Smooth muscle cell of the brain vasculature (primary cell): ENCODE results near the gene OVCA2.

Experiments used
- DNase-seq: peaks from one replicate; pipeline ENCODE4 v3.0.0-alpha.2; 2012; ENCODE audit warnings: low read depth, low spot score

The OVCA2 gene

DNA sequence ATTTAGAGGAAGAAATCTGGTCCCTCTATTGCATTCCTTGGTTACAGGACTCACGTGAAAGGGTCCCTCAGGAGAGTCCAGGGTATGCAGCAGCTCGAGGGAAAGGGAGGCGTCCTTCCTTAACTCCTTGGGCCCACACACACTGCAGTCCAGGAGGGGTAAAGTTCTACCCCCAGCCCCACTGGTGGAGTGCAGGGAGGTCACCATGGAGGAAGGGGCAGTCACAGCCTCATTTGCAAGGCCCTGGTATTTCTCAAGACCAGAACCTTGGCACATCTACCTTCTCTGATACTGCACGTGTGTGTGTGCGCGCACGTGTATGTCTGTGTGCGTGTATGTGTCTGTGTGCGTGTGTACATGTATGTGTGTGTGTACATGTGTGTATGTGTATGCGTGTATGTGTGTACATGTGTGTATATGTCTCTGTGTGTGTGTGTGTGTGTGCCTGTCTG is 24.2 kb downstream of the OVCA2 start:
- no peak for DNase-seq

DNA sequence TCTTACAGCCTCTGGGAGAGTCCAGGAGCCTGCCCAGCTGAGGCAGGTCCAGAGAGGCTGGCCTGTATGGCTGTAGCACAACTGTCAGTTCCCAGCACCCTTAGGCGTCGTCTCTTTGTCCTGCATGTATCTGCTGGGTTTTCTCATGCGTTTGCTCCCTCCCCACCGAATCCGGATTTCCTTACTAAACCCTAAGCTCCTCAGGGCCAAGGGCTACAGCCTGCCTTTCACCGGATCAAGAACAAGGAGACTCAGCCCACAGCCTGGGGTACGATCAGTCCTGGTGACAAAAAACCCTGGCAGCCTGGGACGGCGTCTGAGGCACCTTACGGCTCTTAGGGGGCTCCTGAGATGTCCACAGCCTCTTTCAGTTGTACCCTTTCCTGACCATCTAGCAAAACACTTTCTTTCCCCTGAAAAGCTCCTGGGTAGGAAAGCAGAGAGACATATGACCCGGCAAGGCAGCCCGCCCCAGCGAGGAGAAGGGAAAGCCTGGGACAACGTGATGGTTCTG is 25.3 kb downstream of the OVCA2 start:
- DNase-seq = no peak

DNA sequence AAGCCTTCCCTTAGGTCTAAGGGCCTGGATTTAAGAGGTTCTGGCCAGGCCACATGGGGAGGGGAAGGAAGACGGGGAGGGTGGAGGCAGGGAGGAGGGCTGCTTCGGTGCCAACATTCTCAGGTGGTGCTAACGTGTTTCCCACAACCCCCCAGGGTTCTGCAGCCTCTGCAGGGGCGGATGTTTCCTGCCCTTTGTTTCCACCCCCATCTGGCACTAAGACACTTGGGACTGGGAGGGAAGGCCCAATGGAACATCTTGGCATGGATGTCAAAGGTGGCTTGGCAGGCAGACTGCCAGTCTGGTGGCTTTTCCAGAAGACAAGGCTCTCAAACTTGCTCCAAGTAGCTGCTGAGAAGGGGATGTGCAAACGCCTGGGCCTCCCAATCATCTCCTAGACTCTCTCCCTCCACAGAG is 25.8 kb downstream of the OVCA2 start:
- no peak for DNase-seq

DNA sequence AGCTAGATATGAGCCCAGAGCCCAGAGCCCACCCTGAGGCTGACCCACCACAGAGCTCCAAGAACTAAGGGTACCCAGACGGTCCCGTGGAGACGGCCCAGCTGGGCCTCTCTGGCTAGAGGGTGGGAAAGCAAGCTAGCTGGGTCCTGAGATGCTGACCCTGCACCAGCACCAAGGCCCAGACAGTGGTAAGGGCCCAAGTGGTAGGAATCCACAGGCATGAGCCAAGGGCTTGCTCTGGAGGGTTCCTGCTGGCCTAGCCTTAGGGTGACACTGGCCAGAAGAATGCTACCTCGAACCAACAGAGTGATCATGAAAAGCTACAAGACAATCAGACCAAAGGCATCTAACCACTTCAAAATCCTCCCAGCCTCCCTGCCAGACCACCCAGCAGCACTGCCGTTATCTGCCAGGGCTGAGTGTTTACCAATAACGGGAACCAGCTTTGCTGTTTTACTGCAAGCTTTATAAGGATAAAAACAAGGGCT is 26.3 kb downstream of the OVCA2 start:
- no peak for DNase-seq

DNA sequence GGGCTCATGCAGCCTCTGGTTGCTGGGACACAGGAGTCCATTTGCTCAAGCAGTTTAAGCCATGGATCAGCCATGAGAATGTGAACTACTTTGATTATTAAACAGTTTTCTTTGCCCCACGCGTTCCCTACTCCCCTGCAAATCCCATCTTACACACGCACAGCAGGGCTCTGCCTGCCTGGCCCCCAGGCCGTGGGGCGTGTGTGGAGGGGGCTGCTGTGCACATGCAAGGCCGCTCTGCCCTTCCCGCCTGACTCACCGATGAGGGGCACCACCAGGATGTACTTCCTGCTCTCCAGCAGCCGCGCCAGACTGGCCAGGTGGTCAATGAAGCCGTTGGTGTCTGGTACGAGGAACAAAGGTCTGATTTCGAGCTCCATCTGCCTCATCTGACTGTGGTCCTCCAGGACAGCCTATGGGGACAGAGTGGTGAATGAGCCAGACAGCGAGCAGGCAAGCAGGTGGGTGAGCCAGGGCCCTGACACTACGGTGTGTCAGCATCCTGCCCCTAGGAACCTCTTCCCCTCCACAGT is 26.8 kb downstream of the OVCA2 start:
- DNase-seq = no peak

DNA sequence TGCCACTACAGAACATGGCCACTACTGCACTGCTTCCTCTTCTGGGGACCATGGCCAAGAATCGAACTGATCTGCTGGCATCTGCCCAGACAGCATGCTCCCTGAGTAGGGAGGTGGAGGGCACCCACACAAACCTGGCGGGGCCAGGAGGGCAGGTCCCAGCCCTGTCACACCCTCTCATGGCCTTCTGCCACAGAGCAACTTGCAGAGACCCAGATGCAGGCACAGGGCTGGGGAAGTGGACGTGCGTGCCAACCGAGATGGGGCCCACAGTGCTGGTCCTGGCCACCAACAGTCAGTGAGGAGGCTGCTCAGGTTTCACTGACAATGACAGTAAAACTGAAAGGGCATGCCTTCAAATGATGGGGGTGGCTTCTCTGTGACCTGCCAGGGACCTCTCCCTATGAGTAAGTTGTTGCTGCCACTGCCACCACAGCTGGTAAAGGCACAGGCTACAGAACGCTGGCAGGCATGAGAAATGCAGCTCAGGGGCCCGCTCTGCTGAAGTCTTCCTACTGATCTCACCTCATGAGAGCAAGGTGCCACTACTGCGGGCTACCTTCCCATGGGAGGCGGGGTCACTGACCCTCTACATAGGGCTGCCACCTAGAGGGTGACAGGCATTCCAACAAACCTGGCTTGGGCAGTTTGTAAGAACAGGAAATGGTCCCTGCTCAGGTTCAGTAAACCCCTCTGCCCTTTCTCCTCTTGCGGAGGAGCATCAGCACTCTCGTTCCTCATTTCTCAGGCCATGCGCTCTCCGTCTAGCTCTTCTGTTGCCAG is 28.6 kb downstream of the OVCA2 start:
- DNase-seq = no peak

DNA sequence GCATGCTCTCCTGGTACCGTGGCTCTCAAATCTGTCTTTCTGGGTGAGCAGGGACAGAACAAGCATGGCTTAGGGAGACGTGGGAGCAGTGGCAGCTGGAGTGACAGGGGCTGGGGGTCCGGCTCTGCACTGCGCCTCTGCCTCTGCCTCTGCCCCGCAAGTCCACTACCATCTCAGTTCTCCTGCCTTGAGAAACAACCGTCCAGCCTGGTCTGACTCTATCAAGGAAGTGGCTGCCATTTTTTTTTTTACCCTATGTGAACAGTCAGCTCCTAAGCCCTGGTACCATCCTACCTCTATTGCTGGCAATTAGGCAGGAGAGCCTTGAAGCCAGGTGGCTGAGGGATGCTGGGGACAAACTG is 29.2 kb downstream of the OVCA2 start:
- DNase-seq = no peak

DNA sequence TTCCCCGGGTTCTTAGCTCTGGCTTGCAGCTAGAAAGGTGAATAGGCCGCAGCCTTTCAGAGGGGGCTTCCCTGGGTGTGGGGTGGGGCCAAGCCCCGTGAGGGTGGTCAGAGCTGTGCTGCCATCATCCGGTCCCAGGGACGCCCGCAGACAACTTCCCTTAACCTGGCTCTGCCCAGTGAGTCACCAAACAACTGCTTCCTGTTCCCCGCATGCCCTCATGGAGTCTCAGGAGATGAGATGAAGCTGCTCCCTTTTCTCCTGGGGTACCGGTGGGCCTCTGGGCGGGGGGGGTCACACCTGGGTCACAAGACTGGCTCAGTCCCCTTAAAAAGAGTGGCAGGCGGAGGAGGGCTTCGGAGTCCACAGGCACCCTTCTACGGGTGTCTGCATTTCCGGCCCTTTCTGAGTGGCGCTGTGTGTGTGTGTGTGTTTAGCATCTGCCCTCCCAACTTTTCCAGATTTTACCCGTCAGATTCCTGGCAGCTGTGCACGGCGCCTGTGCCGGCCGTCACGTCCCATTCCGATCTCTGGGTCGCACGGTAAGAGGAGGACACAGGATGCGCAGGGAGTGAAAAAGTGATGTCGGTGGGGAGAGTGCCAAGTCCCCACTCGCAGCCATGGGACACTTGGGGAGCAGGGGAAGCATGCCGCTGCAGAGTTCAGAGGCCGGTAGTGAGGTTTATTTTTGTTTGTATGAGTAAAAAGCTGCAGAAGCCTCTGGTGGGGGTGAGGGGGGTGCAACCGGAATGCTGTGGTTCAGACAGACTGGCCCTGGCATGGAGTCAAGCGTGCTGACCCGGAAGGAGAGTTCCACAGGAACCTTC is 29.8 kb downstream of the OVCA2 start:
- no peak for DNase-seq

DNA sequence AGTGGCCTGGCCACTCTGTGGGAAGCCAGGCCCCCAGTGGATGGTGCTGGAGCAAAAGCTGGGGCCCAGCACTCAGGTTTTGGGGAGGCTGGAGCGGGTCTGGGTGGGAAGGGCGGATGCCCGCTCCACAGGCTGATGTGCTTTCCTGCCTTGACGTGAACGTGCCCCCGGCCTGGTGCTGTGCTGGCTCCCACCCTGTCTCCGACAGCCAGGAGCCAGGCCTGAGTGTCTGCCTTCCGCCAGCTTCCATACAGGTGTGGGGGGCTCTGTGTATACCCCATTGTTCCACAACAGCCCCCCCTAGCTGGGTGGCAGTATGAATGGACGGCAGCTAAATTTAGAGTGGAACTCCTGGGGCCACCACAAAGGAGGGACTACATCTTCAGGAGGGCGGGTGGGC is 33.1 kb downstream of the OVCA2 start:
- DNase-seq = no peak

DNA sequence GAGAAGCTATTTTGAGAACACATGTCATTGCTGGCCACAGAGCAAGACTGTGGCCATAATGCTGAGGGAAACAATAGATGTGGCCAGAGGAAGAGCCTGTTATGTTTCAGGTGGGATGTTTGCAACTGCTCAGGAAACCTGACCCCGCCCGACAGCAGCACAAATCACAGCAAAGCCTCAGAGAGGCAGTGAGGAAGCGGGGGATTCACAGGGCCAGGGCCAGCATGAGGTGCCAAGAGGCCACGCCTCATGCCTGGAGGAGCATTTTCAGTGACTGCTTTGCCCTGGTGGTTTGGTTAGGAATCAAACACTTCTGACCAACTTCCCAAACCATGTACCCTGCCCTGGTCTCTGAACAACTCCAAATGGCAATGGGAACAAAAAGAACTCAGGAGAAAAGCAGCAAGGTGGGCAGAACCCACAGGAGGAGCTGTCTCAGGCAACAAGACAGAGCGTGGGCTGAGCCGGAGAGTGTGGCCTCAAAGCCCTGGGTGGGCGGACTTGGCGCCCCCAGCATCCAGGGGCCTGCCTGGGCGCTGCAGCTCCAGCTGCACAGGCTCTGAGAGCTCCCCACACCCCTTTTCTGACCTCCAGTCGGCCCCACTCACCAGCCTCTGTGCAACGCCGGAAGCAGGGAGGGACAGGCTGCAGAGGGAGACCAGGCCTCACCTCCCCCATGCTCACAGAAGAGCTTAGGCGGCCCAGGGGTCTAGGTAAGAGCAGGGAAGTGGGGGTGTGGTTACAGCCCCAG is 33.7 kb downstream of the OVCA2 start:
- no peak for DNase-seq

DNA sequence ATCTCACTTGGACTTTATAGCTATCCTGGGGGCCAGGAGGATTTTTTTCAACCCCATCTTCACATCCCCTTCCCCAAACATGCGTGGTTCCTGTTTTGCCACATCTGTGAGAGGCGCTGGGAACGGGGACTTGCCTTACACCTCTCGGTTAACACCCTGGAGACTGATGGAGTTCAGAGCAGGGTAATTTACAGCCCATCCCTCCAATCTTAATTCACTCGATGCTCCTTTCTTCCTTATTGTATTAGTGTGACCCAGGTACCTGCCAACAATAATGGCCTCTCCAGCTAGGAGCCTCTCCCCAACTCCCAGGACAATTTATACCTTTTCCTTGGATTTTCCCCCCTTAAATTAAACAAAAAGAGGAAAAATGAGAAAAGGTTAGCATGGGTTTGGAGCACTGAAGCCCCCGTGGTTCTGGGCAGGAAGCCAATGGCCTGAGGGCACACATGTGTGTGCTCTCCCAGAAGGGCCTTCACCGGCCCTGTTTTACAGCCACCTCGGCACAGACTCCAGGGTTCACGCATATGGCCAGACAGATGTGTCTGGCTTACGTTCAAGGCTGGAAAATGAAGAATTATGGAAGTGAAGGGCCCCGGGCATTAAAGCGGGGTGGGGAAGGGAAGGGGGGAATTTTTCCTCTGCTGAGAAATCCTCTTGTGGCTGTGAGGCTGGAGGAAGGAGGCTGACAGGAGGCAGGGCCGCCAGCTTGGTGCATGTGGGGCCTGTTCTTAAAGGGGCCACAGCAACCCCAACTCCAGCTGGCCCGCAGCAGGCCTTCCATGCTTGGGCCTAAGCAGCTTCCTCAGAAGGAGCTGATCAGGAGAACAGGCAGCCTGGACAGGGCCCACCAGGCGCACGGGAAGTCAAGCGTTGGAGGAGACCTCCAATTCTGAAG is 34.5 kb downstream of the OVCA2 start:
- no peak for DNase-seq

DNA sequence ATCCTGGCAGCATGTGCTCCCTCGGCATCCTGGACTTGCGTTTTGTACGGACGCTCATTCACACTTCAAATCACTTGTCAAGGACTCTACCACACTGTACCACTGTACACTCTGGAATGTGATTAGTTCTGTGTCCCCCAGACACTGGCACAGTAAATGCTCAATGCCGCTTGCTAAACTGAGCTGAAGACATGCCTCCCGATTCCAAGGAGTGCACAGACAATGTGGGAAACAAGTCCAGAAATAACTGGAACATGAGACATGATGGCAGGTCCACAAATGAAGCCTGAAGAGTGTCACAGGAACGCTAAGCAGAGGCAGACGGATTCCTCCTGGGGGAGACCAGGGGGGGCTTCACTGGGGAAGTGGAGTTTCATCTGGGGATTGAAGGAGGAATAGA is 35.2 kb downstream of the OVCA2 start:
- no peak for DNase-seq

DNA sequence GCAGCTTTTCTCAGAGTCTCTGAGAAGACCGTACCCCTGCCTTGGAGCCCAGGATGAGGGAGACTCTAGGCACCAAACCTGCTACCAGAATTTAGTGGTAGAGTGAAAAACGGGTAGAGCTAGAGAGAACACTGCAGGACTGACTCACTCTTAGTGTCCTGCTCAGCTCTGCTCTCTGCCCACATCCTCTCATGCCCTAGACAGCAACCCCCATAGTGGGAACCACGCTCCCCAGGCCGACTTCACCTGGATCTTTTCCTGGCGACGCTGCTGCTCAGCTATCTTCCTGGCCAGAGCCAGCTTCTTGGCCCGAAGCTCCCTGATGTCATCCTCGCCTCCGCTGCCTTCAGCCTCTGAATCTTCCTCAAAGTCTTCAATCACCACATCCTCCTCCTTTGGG is 39.7 kb downstream of the OVCA2 start:
- DNase-seq = no peak

DNA sequence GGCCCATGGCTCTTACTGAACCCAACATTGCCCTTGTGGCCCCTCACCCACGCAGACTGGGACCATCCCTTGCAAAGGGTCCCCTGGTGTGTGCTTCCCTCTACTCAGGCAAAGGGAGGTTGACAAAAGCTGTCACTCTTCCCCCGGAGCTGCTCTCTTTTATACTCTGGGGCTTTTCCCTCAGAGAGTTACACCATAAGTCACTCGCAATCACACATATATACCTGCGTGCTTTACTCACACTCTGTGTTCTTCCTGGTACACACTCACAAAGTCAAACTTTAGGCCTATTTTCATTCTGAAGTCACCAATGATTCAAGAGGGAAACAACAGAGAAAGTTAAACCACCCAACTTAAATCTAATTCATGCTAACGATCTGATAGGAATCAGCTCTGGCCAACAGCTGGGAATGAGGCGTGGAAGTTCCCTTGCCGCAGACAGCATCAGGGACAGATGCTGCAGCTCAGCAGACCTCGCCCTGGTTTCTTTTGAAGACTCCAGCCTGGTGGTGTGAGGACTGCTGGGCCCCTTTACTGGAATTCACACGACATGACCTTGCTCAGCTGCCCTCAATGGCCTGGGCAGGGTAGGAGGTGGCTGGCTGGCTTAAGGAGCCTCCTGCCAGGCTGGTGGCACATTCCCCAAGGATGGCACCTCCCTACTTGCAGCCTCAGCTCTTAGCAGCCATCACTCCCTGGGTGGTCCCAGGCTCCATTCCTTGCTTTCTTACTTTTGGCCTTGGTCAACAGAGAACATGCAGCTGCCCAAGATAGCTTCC is 40.4 kb downstream of the OVCA2 start:
- DNase-seq = no peak

DNA sequence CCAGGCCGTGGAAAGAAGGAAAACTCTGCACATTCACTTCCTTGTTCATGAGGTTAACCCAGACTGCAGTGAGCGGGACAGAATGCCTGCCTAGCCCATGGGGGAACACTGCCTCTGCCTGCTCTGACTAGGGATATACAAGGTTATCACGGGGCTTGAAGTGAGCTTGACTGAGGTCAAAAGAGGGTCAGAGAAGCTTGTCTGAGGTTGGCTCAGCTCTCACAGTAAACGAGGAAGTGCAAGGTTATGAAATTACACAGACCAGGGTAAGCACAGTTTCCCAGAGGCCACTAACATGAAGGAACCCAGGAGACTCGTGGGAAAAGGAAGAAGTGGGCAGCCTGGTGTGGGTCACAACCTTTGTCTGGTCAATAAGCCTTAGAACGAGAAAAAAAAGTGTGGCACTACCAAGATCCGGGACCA is 41.8 kb downstream of the OVCA2 start:
- no peak for DNase-seq

DNA sequence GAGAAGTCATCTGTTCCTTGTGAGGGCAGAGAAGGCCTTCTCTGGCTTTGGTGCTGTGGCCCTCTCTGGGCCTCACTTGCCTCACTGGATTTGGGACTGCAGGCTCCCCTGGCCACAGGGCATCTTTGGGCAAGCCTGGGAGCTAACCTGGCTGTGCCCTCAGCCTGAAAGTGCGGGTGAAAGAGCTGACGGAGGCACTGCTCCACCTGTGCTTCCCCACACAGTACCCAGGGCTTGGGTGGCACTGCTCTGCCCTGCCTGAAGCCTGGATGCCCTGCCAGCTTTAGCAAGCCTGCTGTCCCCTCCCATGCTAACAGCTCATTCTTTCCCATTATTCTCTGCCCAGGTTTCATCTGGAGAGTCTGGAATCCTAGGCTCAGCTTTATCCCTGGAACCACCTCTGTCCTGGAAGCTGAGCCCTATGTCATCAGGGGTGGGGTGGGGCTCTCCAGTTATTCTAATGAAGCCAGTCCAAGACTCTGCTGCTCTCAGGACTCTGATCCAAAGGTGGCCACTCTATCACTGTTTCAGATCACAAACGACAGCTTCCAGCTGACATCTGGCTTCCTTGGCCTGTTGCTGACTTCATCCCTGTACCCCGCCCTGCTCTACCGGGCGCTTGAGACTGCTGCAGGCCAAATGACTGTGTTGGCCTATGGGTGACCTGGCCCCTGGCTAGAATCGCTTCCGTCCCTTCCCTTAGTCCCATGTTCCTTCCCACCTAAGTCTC is 42.4 kb downstream of the OVCA2 start:
- DNase-seq = no peak

DNA sequence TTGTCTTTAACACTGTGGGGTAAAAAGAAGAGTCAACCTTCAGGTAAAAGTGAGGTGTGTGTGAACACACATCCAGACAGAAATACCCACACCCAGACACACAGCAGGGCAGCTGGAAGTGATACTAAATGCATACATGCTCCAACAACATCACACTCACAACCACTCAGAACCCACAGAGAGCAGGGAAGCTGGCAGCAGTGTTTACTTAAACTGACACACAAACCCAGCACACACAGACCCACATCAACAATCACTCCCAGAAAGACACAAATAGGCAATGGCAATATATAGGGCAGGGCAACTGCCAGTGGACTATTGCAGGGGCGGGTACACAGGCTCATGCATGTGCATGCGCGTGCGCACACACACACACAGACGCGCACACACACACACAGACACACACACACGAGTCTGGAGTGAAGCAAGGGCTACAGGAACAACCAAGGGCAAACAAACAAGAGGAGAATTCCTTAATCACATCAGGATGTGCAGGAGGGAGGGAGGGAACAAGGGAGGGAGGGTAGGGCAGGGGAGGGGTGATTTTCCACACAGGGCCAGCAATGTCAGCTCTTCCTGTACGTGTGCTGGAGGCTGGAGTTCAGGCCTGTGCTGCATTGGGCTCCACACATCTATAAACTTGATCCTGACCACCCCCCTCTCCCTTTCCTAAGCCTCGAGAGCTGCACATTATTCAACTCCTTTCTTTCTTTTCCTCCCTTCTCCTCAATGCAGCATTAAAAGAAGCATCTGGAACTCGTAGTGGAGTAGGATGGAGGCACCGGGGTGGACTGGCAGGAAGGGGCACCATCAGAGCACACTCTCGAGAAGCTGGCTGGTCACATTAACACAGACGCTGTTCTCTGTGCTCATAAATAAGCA is 43.2 kb downstream of the OVCA2 start:
- no peak for DNase-seq

DNA sequence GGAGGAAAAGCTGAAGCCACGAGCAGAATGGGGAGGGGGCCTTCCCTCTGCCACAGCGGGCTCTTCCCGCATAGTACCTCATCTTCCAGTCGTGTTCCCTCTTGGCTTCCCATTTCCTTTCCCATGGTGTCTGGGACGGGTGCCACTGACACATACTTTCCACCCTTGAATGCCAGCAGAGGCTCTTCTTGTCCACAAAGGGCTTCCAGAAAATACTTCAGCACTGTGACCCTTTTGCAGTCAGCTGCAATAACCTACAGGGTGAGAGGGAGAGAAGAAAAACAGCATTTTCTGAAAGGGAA is 43.8 kb downstream of the OVCA2 start:
- no peak for DNase-seq
